GM12874 (cell line): ENCODE measurements around the gene GARIN1A.

Source experiments
- CTCF ChIP-seq: IDR thresholded peaks from 2 replicates; pipeline ENCODE4 v1.5.1; 2011; ENCODE audit warnings: low read depth, mild to moderate bottlenecking, control low read depth, low read length, moderate library complexity; ENCODE audit not compliant: insufficient read depth

Gene GARIN1A

GRCh38 chr7:128692623-128693270 lies 20.7 kb downstream of the GARIN1A start:
- TF ChIP-seq CTCF: no peak

GRCh38 chr7:128693373-128694015 lies 21.4 kb downstream of the GARIN1A start:
- TF ChIP-seq CTCF: no peak

- TF ChIP-seq CTCF: no peak
These were observed 22.6 kb downstream of the GARIN1A start for GRCh38 chr7:128694738-128695137.

GRCh38 chr7:128697302-128697905 lies 25.3 kb downstream of the GARIN1A start:
- TF ChIP-seq CTCF: peak; percentile 31; the same call in 1 of the 2 replicates

GRCh38 chr7:128699196-128699712 lies 27.2 kb downstream of the GARIN1A start:
- TF ChIP-seq CTCF: no peak

- TF ChIP-seq CTCF: no peak
These were observed 27.8 kb downstream of the GARIN1A start for GRCh38 chr7:128699895-128700294.

GRCh38 chr7:128701062-128701785 lies 29.1 kb downstream of the GARIN1A start:
- TF ChIP-seq CTCF: no peak
